ENCODE results near the gene PPP3CA.

Gene PPP3CA

GRCh38 chr4:101347267-101347556 lies at the start of gene PPP3CA:
TSS of gene PPP3CA (minus strand) at chr4:101347526.
- no peak for DNase-seq

GRCh38 chr4:101393256-101393655 lies 45.9 kb upstream of the PPP3CA start:
- no peak for DNase-seq

- DNase-seq, result no peak
Measured at GRCh38 chr4:101370663-101371210, 23.4 kb upstream of the PPP3CA start.

- DNase-seq, result no peak
Measured at GRCh38 chr4:101367201-101367600, 19.9 kb upstream of the PPP3CA start.

GRCh38 chr4:101366331-101366730 lies 19.0 kb upstream of the PPP3CA start:
- no peak for DNase-seq

GRCh38 chr4:101357751-101358150 lies 10.4 kb upstream of the PPP3CA start:
- no peak for DNase-seq

- no peak for DNase-seq
Measured at GRCh38 chr4:101356928-101357327, 9.6 kb upstream of the PPP3CA start.

GRCh38 chr4:101355767-101356702 lies 8.7 kb upstream of the PPP3CA start:
- DNase-seq, result no peak

GRCh38 chr4:101355246-101355645 lies 7.9 kb upstream of the PPP3CA start:
- no peak for DNase-seq

GRCh38 chr4:101349801-101350064 lies 2.4 kb upstream of the PPP3CA start:
- no peak for DNase-seq

- no peak for DNase-seq
Measured at GRCh38 chr4:101348995-101349800, 1.9 kb upstream of the PPP3CA start.

- no peak for DNase-seq
Measured at GRCh38 chr4:101348367-101348827, 1.1 kb upstream of the PPP3CA start.

- DNase-seq, result peak; percentile 99
Measured at GRCh38 chr4:101347557-101348366, 436 bp upstream of the PPP3CA start.

- peak; percentile 71 for DNase-seq
Measured at GRCh38 chr4:101346351-101347266, 717 bp downstream of the PPP3CA start.

GRCh38 chr4:101345596-101346350 lies 1.6 kb downstream of the PPP3CA start:
- peak; percentile 69 for DNase-seq

- peak; percentile 13 for DNase-seq
Measured at GRCh38 chr4:101345271-101345595, 2.1 kb downstream of the PPP3CA start.

- DNase-seq, result no peak
Measured at GRCh38 chr4:101339332-101339731, 8.0 kb downstream of the PPP3CA start.

- DNase-seq, result no peak
Measured at GRCh38 chr4:101337688-101338087, 9.6 kb downstream of the PPP3CA start.

- no peak for DNase-seq
Measured at GRCh38 chr4:101334963-101335572, 12.3 kb downstream of the PPP3CA start.

- no peak for DNase-seq
Measured at GRCh38 chr4:101332424-101332823, 14.9 kb downstream of the PPP3CA start.

- no peak for DNase-seq
Measured at GRCh38 chr4:101331017-101331416, 16.3 kb downstream of the PPP3CA start.

All from CD4-positive, alpha-beta T cell treated with Interleukin-17A for 4 hours (primary cell).